ENCODE data around the gene NBR1. TPM values are rescaled to one million over a fixed set of nuclear protein-coding genes. Genes with fewer than 3 reads are reported as not detected.

Gene NBR1
- total RNA-seq, 1 experiment from 2014 or later: 42.8 TPM

GRCh38 chr17:43129671-43130010 lies 41.4 kb upstream of the NBR1 start:
- ChIA-PET POLR2A (no interaction called here), CTCF (no interaction called here)
- DNase-seq (ENCODE audit: low spot score) (no peak), ATAC-seq (no peak)
- Mint-ChIP-seq H3K27me3 (ENCODE audit: low read depth) (no peaks in the 10 kb centered on the region), H3K36me3 (peaks cover 36% of the 10 kb centered on the region), H3K4me1 (0 out of 2 replicates have a peak, but pooled peaks cover 4% of the 10 kb centered on the region), H3K27ac (no peak overlapping the region; the same call in 1 of the 2 replicates), H3K4me3 (no peak overlapping the region), H3K9me3 (peaks cover 9% of the 10 kb centered on the region)
- TF ChIP-seq JAZF1 (CRISPR knock-in tag; IDR thresholded peaks at IDR 0.05) (no peak), ZNF232 (CRISPR knock-in tag; IDR thresholded peaks at IDR 0.05) (no peak), ELF4 (CRISPR knock-in tag; IDR thresholded peaks at IDR 0.05; ENCODE audit: low read depth) (no peak), AR (CRISPR knock-in tag; IDR thresholded peaks at IDR 0.05) (no peak), NR2C2 (CRISPR knock-in tag; IDR thresholded peaks at IDR 0.05) (no peak), CDX4 (CRISPR knock-in tag; IDR thresholded peaks at IDR 0.05; ENCODE audit: borderline replicate concordance) (no peak), ERG (CRISPR knock-in tag; IDR thresholded peaks at IDR 0.05) (no peak), ZNF423 (CRISPR knock-in tag; IDR thresholded peaks at IDR 0.05) (no peak), NR3C1 (CRISPR knock-in tag; conservative IDR thresholded peaks at IDR 0.05; ENCODE audit: low read depth) (no peak), MYBL2 (CRISPR knock-in tag; IDR thresholded peaks at IDR 0.05) (no peak), ZNF425 (CRISPR knock-in tag; conservative IDR thresholded peaks at IDR 0.05) (no peak), FOXP1 (CRISPR knock-in tag; IDR thresholded peaks at IDR 0.05; ENCODE audit: borderline replicate concordance) (no peak), FOXP4 (CRISPR knock-in tag; IDR thresholded peaks at IDR 0.05) (no peak)

GRCh38 chr17:43132117-43132516 lies 38.9 kb upstream of the NBR1 start:
- DNase-seq (ENCODE audit: low spot score) (no peak), ATAC-seq (no peak)
- no peaks in the 10 kb centered on the region for H3K27me3 Mint-ChIP-seq (ENCODE audit: low read depth)
- peaks cover 4% of the 10 kb centered on the region; the same call in 1 of the 2 replicates for H3K9me3 Mint-ChIP-seq
- ChIA-PET POLR2A (no interaction called here), CTCF (no interaction called here)
- H3K4me1 Mint-ChIP-seq: no peaks in the 10 kb centered on the region
- no peak overlapping the region for H3K27ac Mint-ChIP-seq
- H3K36me3 Mint-ChIP-seq: peaks cover 28% of the 10 kb centered on the region
- H3K4me3 Mint-ChIP-seq: no peak overlapping the region
- TF ChIP-seq CDX4 (CRISPR knock-in tag; IDR thresholded peaks at IDR 0.05; ENCODE audit: borderline replicate concordance): no peak
- TF ChIP-seq E2F4 (CRISPR knock-in tag; IDR thresholded peaks at IDR 0.05; ENCODE audit: borderline replicate concordance, low read depth): no peak
- TF ChIP-seq ZNF512 (CRISPR knock-in tag; IDR thresholded peaks at IDR 0.05; ENCODE audit: borderline replicate concordance): no peak
- TF ChIP-seq PRRX2 (CRISPR knock-in tag; IDR thresholded peaks at IDR 0.05): no peak
- TF ChIP-seq PREB (CRISPR knock-in tag; IDR thresholded peaks at IDR 0.05; ENCODE audit: borderline replicate concordance): no peak
